PFSK-1 (cell line): ENCODE measurements around the gene DKK3.

Source experiments
- FOXP2 ChIP-seq: optimal IDR thresholded peaks from 2 replicates; pipeline ENCODE3; 2011; ENCODE audit warnings: borderline replicate concordance, control low read depth, inconsistent platforms; ENCODE audit not compliant: insufficient read depth; ENCODE audit errors: extremely low read length, extremely low read depth
- POLR2AphosphoS5 ChIP-seq: IDR thresholded peaks from 2 replicates; pipeline ENCODE4 v1.6.1; 2012; ENCODE audit warnings: low read depth, mild to moderate bottlenecking, control low read depth, low read length, moderate library complexity
- SIN3A ChIP-seq: IDR thresholded peaks from 2 replicates; pipeline ENCODE4 v1.6.1; 2012; ENCODE audit warnings: mild to moderate bottlenecking, low read length, moderate library complexity, borderline replicate concordance; ENCODE audit not compliant: insufficient read depth
- TAF1 ChIP-seq: IDR thresholded peaks from 2 replicates; pipeline ENCODE4 v1.6.1; 2012; ENCODE audit warnings: low read length, control low read depth, borderline replicate concordance; ENCODE audit not compliant: insufficient read depth
- TF ChIP-seq, protein P1 (sequence below), 2 experiments: IDR thresholded peaks; 2 replicates each; pipeline versions ENCODE4 v1.6.1 to v1.8.0; 2011 to 2012; ENCODE audit warnings: low read depth in 2 of 2, low read length in 2 of 2, control low read depth in 1 of 2, inconsistent platforms in 1 of 2, mild to moderate bottlenecking in 1 of 2, moderate library complexity in 1 of 2; ENCODE audit not compliant: insufficient read depth in 1 of 2

Gene DKK3

GRCh38 chr11:12008790-12009616, 577 bp upstream of the DKK3 start:
- TF ChIP-seq POLR2AphosphoS5 (no peak), TAF1 (no peak), SIN3A (no peak), FOXP2 (no peak)
- TF ChIP-seq, protein P1, sequence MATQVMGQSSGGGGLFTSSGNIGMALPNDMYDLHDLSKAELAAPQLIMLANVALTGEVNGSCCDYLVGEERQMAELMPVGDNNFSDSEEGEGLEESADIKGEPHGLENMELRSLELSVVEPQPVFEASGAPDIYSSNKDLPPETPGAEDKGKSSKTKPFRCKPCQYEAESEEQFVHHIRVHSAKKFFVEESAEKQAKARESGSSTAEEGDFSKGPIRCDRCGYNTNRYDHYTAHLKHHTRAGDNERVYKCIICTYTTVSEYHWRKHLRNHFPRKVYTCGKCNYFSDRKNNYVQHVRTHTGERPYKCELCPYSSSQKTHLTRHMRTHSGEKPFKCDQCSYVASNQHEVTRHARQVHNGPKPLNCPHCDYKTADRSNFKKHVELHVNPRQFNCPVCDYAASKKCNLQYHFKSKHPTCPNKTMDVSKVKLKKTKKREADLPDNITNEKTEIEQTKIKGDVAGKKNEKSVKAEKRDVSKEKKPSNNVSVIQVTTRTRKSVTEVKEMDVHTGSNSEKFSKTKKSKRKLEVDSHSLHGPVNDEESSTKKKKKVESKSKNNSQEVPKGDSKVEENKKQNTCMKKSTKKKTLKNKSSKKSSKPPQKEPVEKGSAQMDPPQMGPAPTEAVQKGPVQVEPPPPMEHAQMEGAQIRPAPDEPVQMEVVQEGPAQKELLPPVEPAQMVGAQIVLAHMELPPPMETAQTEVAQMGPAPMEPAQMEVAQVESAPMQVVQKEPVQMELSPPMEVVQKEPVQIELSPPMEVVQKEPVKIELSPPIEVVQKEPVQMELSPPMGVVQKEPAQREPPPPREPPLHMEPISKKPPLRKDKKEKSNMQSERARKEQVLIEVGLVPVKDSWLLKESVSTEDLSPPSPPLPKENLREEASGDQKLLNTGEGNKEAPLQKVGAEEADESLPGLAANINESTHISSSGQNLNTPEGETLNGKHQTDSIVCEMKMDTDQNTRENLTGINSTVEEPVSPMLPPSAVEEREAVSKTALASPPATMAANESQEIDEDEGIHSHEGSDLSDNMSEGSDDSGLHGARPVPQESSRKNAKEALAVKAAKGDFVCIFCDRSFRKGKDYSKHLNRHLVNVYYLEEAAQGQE (IDR thresholded peaks at IDR 0.05; ENCODE audit: insufficient read depth in 1 of 2, low read depth in 2 of 2, low read length in 2 of 2), result no peak

DNA sequence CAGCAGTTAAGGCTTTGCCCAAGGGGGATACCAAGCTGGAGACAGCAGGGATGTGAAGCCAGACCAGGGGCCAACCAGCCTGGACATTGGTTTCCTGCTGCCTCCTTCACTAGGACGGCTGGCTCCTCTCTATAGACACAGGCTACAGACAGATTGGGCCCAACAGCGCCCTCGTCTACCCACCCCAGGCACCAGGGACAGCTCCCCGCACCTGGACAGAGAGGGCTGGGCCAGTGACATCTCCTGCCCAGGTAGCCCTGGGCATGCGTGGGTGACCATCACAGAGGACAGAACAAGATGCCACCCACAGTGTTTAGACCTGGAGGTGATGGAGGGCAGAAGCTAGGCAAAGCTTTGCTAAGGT, 1.2 kb downstream of the DKK3 start:
- TF ChIP-seq, protein P1 (IDR thresholded peaks at IDR 0.05; ENCODE audit: insufficient read depth in 1 of 2, low read depth in 2 of 2, low read length in 2 of 2), result peak; percentile 67 to 84
- TF ChIP-seq POLR2AphosphoS5, result no peak

GRCh38 chr11:12006552-12007229, 1.7 kb downstream of the DKK3 start:
- TF ChIP-seq TAF1 (no peak), FOXP2 (no peak), SIN3A (no peak), POLR2AphosphoS5 (no peak)
- TF ChIP-seq, protein P1 (IDR thresholded peaks at IDR 0.05; ENCODE audit: insufficient read depth in 1 of 2, low read depth in 2 of 2, low read length in 2 of 2), result no peak

- TF ChIP-seq FOXP2, result no peak
- TF ChIP-seq, protein P1 (IDR thresholded peaks at IDR 0.05; ENCODE audit: insufficient read depth in 1 of 2, low read depth in 2 of 2, low read length in 2 of 2), result no peak
Measured at GRCh38 chr11:12005476-12005875, 3.0 kb downstream of the DKK3 start.

DNA sequence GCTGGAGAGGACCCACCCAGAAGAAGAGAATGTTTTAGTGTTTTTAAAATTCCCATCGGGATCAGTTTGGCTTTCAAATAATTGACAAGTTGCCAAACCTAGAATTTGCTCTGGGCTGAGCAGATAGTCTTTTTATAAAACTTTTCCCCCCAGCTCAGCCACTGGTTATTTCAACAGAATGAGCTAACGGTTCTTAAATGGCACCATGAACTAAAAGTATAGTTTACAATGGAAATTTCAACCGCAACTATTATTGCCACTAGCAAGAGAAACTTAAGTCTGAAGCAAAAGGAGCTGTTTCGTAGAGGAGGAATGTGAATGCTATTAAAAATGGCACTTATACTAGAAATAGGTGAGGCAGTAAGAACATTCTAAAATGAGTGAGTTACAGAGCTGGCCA, 3.4 kb downstream of the DKK3 start:
- TF ChIP-seq POLR2AphosphoS5 (no peak), SIN3A (no peak), TAF1 (no peak), FOXP2 (no peak)
- TF ChIP-seq, protein P1 (IDR thresholded peaks at IDR 0.05; ENCODE audit: insufficient read depth in 1 of 2, low read depth in 2 of 2, low read length in 2 of 2), result no peak
